WERI-Rb-1 (cell line): ENCODE measurements around the gene RACGAP1.

ENCODE experiments used
- DNase-seq: peaks from one replicate; pipeline ENCODE4 v3.0.0-alpha.2; 2020
- H3K27ac ChIP-seq: fragments of 250-450 bp; sonication (Bioruptor Pico); 2 replicates; pipeline ENCODE4 v1.5.1; 2020; ENCODE audit warnings: mild to moderate bottlenecking, moderate library complexity
- H3K27me3 ChIP-seq: fragments of 250-450 bp; sonication (Bioruptor Pico); 2 replicates; pipeline ENCODE4 v1.5.1; 2021; ENCODE audit warnings: mild to moderate bottlenecking, low read depth, moderate library complexity; ENCODE audit not compliant: insufficient read depth, severe bottlenecking
- H3K36me3 ChIP-seq: fragments of 250-450 bp; sonication (Bioruptor Pico); 2 replicates; pipeline ENCODE4 v1.5.1; 2020; ENCODE audit warnings: mild to moderate bottlenecking, moderate library complexity
- H3K4me3 ChIP-seq: 2 replicates; pipeline ENCODE4 v1.5.1; 2011; ENCODE audit warnings: low read depth, mild to moderate bottlenecking, control low read depth, low read length
- H3K9me3 ChIP-seq: fragments of 250-450 bp; sonication (Bioruptor Pico); 2 replicates; pipeline ENCODE4 v1.5.1; 2021; ENCODE audit warnings: mild to moderate bottlenecking, moderate library complexity; ENCODE audit not compliant: severe bottlenecking
- CTCF ChIP-seq: IDR thresholded peaks from 2 replicates; pipeline ENCODE4 v1.5.1; 2011; ENCODE audit warnings: low read depth, mild to moderate bottlenecking, control low read depth, inconsistent platforms, low read length

Gene RACGAP1

GRCh38 chr12:49955899-49956662 is 69.2 kb downstream of the RACGAP1 start:
- TF ChIP-seq CTCF, result no peak
- no peaks in the 10 kb centered on the region for H3K36me3 ChIP-seq
- no peaks in the 10 kb centered on the region for H3K27me3 ChIP-seq
- H3K4me3 ChIP-seq, result no peak overlapping the region
- no peak overlapping the region for H3K27ac ChIP-seq
- H3K9me3 ChIP-seq, result no peaks in the 10 kb centered on the region
- DNase-seq, result no peak

- no peaks in the 10 kb centered on the region for H3K27me3 ChIP-seq
- H3K27ac ChIP-seq, result no peak overlapping the region
- DNase-seq, result no peak
- TF ChIP-seq CTCF, result no peak
- no peaks in the 10 kb centered on the region for H3K36me3 ChIP-seq
- H3K4me3 ChIP-seq, result no peak overlapping the region
- no peaks in the 10 kb centered on the region for H3K9me3 ChIP-seq
Measured at GRCh38 chr12:49954863-49955830, 70.1 kb downstream of the RACGAP1 start.

- Histone ChIP-seq H3K9me3 (no peaks in the 10 kb centered on the region), H3K4me3 (no peak overlapping the region), H3K36me3 (no peaks in the 10 kb centered on the region), H3K27ac (no peak overlapping the region), H3K27me3 (no peaks in the 10 kb centered on the region)
- DNase-seq, result no peak
- TF ChIP-seq CTCF, result no peak
Measured at GRCh38 chr12:49953961-49954846, 71.1 kb downstream of the RACGAP1 start.

GRCh38 chr12:49953151-49953550 is 72.1 kb downstream of the RACGAP1 start:
- Histone ChIP-seq H3K27me3 (no peaks in the 10 kb centered on the region), H3K36me3 (no peaks in the 10 kb centered on the region), H3K4me3 (no peak overlapping the region), H3K27ac (no peak overlapping the region), H3K9me3 (no peaks in the 10 kb centered on the region)
- no peak for TF ChIP-seq CTCF
- no peak for DNase-seq

- no peaks in the 10 kb centered on the region for H3K36me3 ChIP-seq
- H3K4me3 ChIP-seq, result no peak overlapping the region
- no peaks in the 10 kb centered on the region for H3K9me3 ChIP-seq
- no peaks in the 10 kb centered on the region for H3K27me3 ChIP-seq
- no peak overlapping the region for H3K27ac ChIP-seq
- TF ChIP-seq CTCF, result no peak
- DNase-seq, result no peak
Measured at GRCh38 chr12:49952391-49953055, 72.8 kb downstream of the RACGAP1 start.
